Measurements from ENCODE around the gene TRPM2.

DNA sequence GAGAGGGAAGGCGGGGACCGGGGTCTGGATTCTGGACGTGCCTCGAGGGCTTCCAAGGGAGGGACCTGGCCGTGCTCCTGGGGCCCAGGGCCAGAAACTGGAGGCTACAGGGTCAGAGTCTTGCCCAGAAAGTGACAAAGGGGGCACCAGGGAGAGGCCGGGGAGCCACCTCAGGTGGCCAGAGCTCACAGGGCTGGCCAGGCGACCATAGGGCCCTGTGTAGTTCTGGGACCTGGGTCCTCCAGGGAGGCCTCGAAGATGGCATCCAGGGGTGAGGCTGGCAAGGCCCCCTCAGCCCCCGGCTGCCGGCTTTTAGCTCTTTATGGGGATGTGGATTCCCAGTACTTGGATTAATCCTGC is 87.6 kb downstream of the TRPM2 start:
- no peak for TF ChIP-seq POLR2A (IDR thresholded peaks at IDR 0.05; ENCODE audit: low read length)
- no peak for TF ChIP-seq GATA1 (IDR thresholded peaks at IDR 0.05; ENCODE audit: low read depth, low read length)
